Tibial nerve (tissue), 4 donors: Measurements from ENCODE around the gene APEX2. TPM values are rescaled to one million over a fixed set of nuclear protein-coding genes. Genes with fewer than 3 reads are reported as not detected.

Experiments
- DNase-seq, 2 donors: peaks; one replicate each; pipeline ENCODE4 v3.0.0-alpha.2; 2019; ENCODE audit warnings: low spot score in 2 of 2
- H3K27ac ChIP-seq, 4 donors: fragments of 200-600 bp; sonication (generic) in 3 of 4; one replicate each; pipeline ENCODE4 v1.5.1; 2017 to 2019; ENCODE audit warnings: mild to moderate bottlenecking in 1 of 4
- H3K27me3 ChIP-seq, 2 donors: fragments of 200-600 bp; sonication (generic) in 1 of 2; one replicate each; pipeline versions ENCODE4 v1.5.1 to v1.6.0; 2017 to 2019
- H3K36me3 ChIP-seq, 3 donors: fragments of 200-600 bp; sonication (generic); one replicate each; pipeline ENCODE4 v1.5.1; 2018 to 2019
- H3K4me1 ChIP-seq, 4 donors: fragments of 200-600 bp; sonication (generic) in 3 of 4; one replicate each; pipeline ENCODE4 v1.5.1; 2017 to 2019
- H3K4me3 ChIP-seq, 4 donors: fragments of 200-600 bp; sonication (generic) in 3 of 4; one replicate each; pipeline ENCODE4 v1.5.1; 2017 to 2019; ENCODE audit warnings: mild to moderate bottlenecking in 1 of 4, moderate library complexity in 1 of 4
- H3K9me3 ChIP-seq, 4 donors: fragments of 200-600 bp; sonication (generic) in 3 of 4; one replicate each; pipeline ENCODE4 v1.5.1; 2017 to 2019
- CTCF ChIP-seq, 5 experiments: fragments of 200-600 bp in 3 of 5; fragments of 450-650 bp in 2 of 5; sonication (generic) in 3 of 5; IDR thresholded peaks; one replicate each; pipeline ENCODE4 v1.5.1; 2016 to 2019; ENCODE audit warnings: antibody characterized with exemption in 5 of 5, mild to moderate bottlenecking in 3 of 5, moderate library complexity in 2 of 5
- EP300 ChIP-seq, 2 donors: sonication (generic); formaldehyde crosslinking; IDR thresholded peaks; one replicate each; pipeline ENCODE4 v1.6.1; 2017; ENCODE audit warnings: antibody characterized with exemption in 2 of 2, mild to moderate bottlenecking in 1 of 2
- POLR2A ChIP-seq, 2 donors: fragments of 450-650 bp; IDR thresholded peaks; one replicate each; pipeline ENCODE4 v1.6.1; 2017; ENCODE audit warnings: antibody characterized with exemption in 2 of 2, mild to moderate bottlenecking in 2 of 2, moderate library complexity in 2 of 2
- WGBS, 2 donors: methylation state at CpG; one replicate each; pipeline ENCODE4 v1.1.5; 2018; 5-methylcytosine and 5-hydroxymethylcytosine counted together
- total RNA-seq, 4 donors: library from RNA; depleted of rRNA; stranded (reverse); fragments of >200 nt; gene quantifications; one replicate each; pipeline ENCODE4 v1.1.0, GENCODE V29; 2016

Gene APEX2
- 10 to 100 TPM in 2 of 4 donors, 1 to 10 TPM in 2; 8.0 to 24.5 (median 10.5) TPM for total RNA-seq

- Histone ChIP-seq H3K9me3 (no peaks in the 10 kb centered on the region), H3K27me3 (no peaks in the 10 kb centered on the region), H3K36me3 (peaks cover 0 to 25% (median 0%) of the 10 kb centered on the region in 3 donors), H3K4me1 (peaks cover 0 to 12% (median 3%) of the 10 kb centered on the region in 4 donors), H3K27ac (peak within 1 kb of the TSS; percentile 69 to 93 (median 83)), H3K4me3 (peak within 1 kb of the TSS; percentile 36 to 67 (median 48))
- TF ChIP-seq EP300 (IDR thresholded peaks at IDR 0.05) (peak; percentile 84 to 87), CTCF (IDR thresholded peaks at IDR 0.05) (no peak), POLR2A (IDR thresholded peaks at IDR 0.05) (peak; percentile 51 to 69)
- WGBS, 2 donors: 1 to 47% methylated on average over 23 to 55 of the region's 55 CpGs
- DNase-seq: peak; percentile 76 to 84
These were observed at the start of gene APEX2 for GRCh38 chrX:54999717-55000598. Gene APEX2, plus strand, starts transcription at chrX:55000363. Its CDS starts 60 bp downstream, at chrX:55000423.

GRCh38 chrX:54950730-54951375, 49.3 kb upstream of the APEX2 start:
- Histone ChIP-seq H3K4me3 (no peak overlapping the region), H3K4me1 (no peaks in the 10 kb centered on the region), H3K27ac (no peak overlapping the region), H3K36me3 (no peaks in the 10 kb centered on the region), H3K27me3 (no peaks in the 10 kb centered on the region), H3K9me3 (no peaks in the 10 kb centered on the region)
- no peak for DNase-seq
- 77 to 86% methylated on average over 3 to 8 of the region's 8 CpGs for WGBS, 2 donors
- TF ChIP-seq POLR2A (IDR thresholded peaks at IDR 0.05): no peak

GRCh38 chrX:54961750-54962149, 38.4 kb upstream of the APEX2 start:
- H3K27ac ChIP-seq: no peak overlapping the region
- no peak for TF ChIP-seq POLR2A (IDR thresholded peaks at IDR 0.05)
- no peak for TF ChIP-seq EP300 (IDR thresholded peaks at IDR 0.05)
- TF ChIP-seq CTCF (IDR thresholded peaks at IDR 0.05): no peak
- no peaks in the 10 kb centered on the region for H3K36me3 ChIP-seq
- H3K4me1 ChIP-seq: no peaks in the 10 kb centered on the region
- H3K27me3 ChIP-seq: peaks cover 0 to 8% of the 10 kb centered on the region in 2 donors
- H3K9me3 ChIP-seq: no peaks in the 10 kb centered on the region
- 79 to 92% methylated on average over 1 of the region's 1 CpG for WGBS, 2 donors
- no peak overlapping the region for H3K4me3 ChIP-seq
- no peak for DNase-seq

- Histone ChIP-seq H3K27ac (no peak overlapping the region), H3K36me3 (no peaks in the 10 kb centered on the region), H3K9me3 (no peaks in the 10 kb centered on the region), H3K4me1 (no peaks in the 10 kb centered on the region), H3K4me3 (no peak overlapping the region), H3K27me3 (peaks cover 0 to 4% of the 10 kb centered on the region in 2 donors)
- DNase-seq: no peak
- 77 to 86% methylated on average over 4 of the region's 4 CpGs for WGBS, 2 donors
- no peak for TF ChIP-seq POLR2A (IDR thresholded peaks at IDR 0.05)
- TF ChIP-seq EP300 (IDR thresholded peaks at IDR 0.05): no peak
- no peak for TF ChIP-seq CTCF (IDR thresholded peaks at IDR 0.05)
These were observed 35.2 kb upstream of the APEX2 start for GRCh38 chrX:54964766-54965497.

- H3K9me3 ChIP-seq: no peaks in the 10 kb centered on the region
- no peak overlapping the region for H3K27ac ChIP-seq
- 66 to 79% methylated on average over 4 of the region's 4 CpGs for WGBS, 2 donors
- TF ChIP-seq POLR2A (IDR thresholded peaks at IDR 0.05) (no peak), CTCF (IDR thresholded peaks at IDR 0.05) (no peak), EP300 (IDR thresholded peaks at IDR 0.05) (no peak)
- no peak overlapping the region for H3K4me3 ChIP-seq
- no peaks in the 10 kb centered on the region for H3K27me3 ChIP-seq
- no peak for DNase-seq
- H3K4me1 ChIP-seq: no peaks in the 10 kb centered on the region
- H3K36me3 ChIP-seq: no peaks in the 10 kb centered on the region
These were observed 22.8 kb upstream of the APEX2 start for GRCh38 chrX:54977387-54977786.
